HepG2 (cell line): Measurements from ENCODE around the gene PLCG2. TPM values are rescaled to one million over a fixed set of nuclear protein-coding genes. Genes with fewer than 3 reads are reported as not detected.

ENCODE experiments used
- ATAC-seq: fragments of 200-7000 bp; cut with Tn5 transposase; 3 replicates; pipeline ENCODE4 v1.9.1; 2020; ENCODE audit warnings: mild to moderate bottlenecking, moderate library complexity
- BruUV-seq: library from RNA; stranded (reverse); fragments of 400-500 nt; replicated peaks from 2 replicates; lab custom pipeline; 2021; lab: Mats Ljungman, UMichigan
- CTCF ChIA-PET: fragments of 300-600 bp; formaldehyde crosslinking; extraction: SDS; loops from one replicate; lab custom pipeline; 2021; ENCODE audit warnings: low total read pairs, inconsistent platforms, low intra/inter-chr PET ratio; lab: Yijun Ruan, JAX
- POLR2A ChIA-PET: fragments of 350-600 bp; sonication (Branson Sonifier 250); formaldehyde crosslinking; loops from one replicate; lab custom pipeline; 2020; ENCODE audit warnings: antibody characterized with exemption, inconsistent platforms; lab: Yijun Ruan, JAX
- DNase-seq: peaks from one replicate; pipeline ENCODE4 v3.0.0-alpha.2; 2015; ENCODE audit warnings: low spot score
- FAIRE-seq: peaks from 3 replicates; lab custom pipeline; 2011; peaks lifted over from hg19 to GRCh38; lab: Jason Lieb, UNC
- H2AFZ ChIP-seq: one replicate; pipeline ENCODE4 v1.6.1; 2011; ENCODE audit warnings: low read length, inconsistent platforms
- H3K27ac ChIP-seq: fragments of 300-600 bp; 3 replicates; pipeline ENCODE4 v1.8.0; 2011; ENCODE audit warnings: mixed run types, mild to moderate bottlenecking, mixed read lengths, low read length, inconsistent platforms; ENCODE audit not compliant: insufficient read depth; ENCODE audit errors: extremely low read length
- H3K27me3 ChIP-seq, 2 experiments: fragments of 200-600 bp in 1 of 2; 2 replicates in 1 of 2; 3 replicates in 1 of 2; pipeline versions ENCODE4 v1.6.0 to v1.8.0; 2011; ENCODE audit warnings: low read length in 2 of 2, mild to moderate bottlenecking in 2 of 2, moderate library complexity in 2 of 2, inconsistent platforms in 1 of 2; ENCODE audit not compliant: insufficient read depth in 2 of 2, control insufficient read depth in 1 of 2
- H3K36me3 ChIP-seq, 2 experiments: fragments of 200-600 bp in 1 of 2; replicated peaks in 1 of 2; 2 replicates in 1 of 2; 3 replicates in 1 of 2; pipeline versions ENCODE4 v1.5.1 to v1.8.0; 2011; ENCODE audit warnings: low read length in 2 of 2, inconsistent platforms in 1 of 2; ENCODE audit not compliant: insufficient read depth in 2 of 2, control insufficient read depth in 1 of 2
- H3K4me1 ChIP-seq: 2 replicates; pipeline ENCODE4 v1.5.1; 2012; ENCODE audit warnings: low read length, inconsistent platforms; ENCODE audit not compliant: insufficient read depth
- H3K4me2 ChIP-seq: 2 replicates; pipeline ENCODE4 v1.6.0; 2011; ENCODE audit warnings: low read depth, low read length, inconsistent platforms
- H3K4me3 ChIP-seq, 3 experiments: fragments of 200-600 bp in 1 of 3; sonication (generic), shearing (Covaris generic) in 1 of 3; replicated peaks in 1 of 3; 2 replicates each; pipeline ENCODE4 v1.5.1; 2011 to 2016; ENCODE audit warnings: low read length in 3 of 3, inconsistent platforms in 2 of 3, low read depth in 2 of 3, mild to moderate bottlenecking in 2 of 3, control low read depth in 1 of 3, mixed read lengths in 1 of 3; ENCODE audit not compliant: insufficient read depth in 1 of 3
- H3K79me2 ChIP-seq: one replicate; pipeline ENCODE4 v1.6.1; 2011; ENCODE audit warnings: low read length, inconsistent platforms; ENCODE audit not compliant: insufficient read depth
- H3K9ac ChIP-seq: 2 replicates; pipeline ENCODE4 v1.6.0; 2011; ENCODE audit warnings: mild to moderate bottlenecking, low read depth, low read length, inconsistent platforms; ENCODE audit not compliant: insufficient read depth
- H3K9me3 ChIP-seq: 2 replicates; pipeline ENCODE4 v1.5.1; 2012; ENCODE audit warnings: mild to moderate bottlenecking, low read length
- H4K20me1 ChIP-seq: 2 replicates; pipeline ENCODE4 v1.6.0; 2011; ENCODE audit warnings: inconsistent platforms, mild to moderate bottlenecking, low read length, moderate library complexity; ENCODE audit not compliant: insufficient read depth
- AGO1 ChIP-seq: fragments of 200-400 bp; formaldehyde crosslinking; IDR thresholded peaks from 2 replicates; pipeline ENCODE4 v1.6.1; 2017; ENCODE audit warnings: mild to moderate bottlenecking, low read depth, low read length, moderate library complexity; ENCODE audit not compliant: poor library complexity, severe bottlenecking
- E2F2 ChIP-seq: sonication (generic); formaldehyde crosslinking; IDR thresholded peaks from 2 replicates; pipeline ENCODE4 v1.4.0; 2020; ENCODE audit warnings: missing genetic modification reagents, borderline replicate concordance
- ETV6 ChIP-seq: sonication (generic); formaldehyde crosslinking; conservative IDR thresholded peaks from 2 replicates; pipeline ENCODE4 v1.4.0; 2020; ENCODE audit warnings: missing genetic modification reagents
- HMG20A ChIP-seq: IDR thresholded peaks from 2 replicates; pipeline ENCODE4 v1.6.1; 2016; ENCODE audit warnings: borderline replicate concordance
- HMG20B ChIP-seq: conservative IDR thresholded peaks from 2 replicates; pipeline ENCODE4 v1.6.1; 2016; ENCODE audit warnings: missing genetic modification reagents, missing compliant biosample characterization
- KLF9 ChIP-seq: IDR thresholded peaks from 2 replicates; pipeline ENCODE4 v1.6.1; 2016; ENCODE audit warnings: low read depth
- MED8 ChIP-seq: sonication (generic); formaldehyde crosslinking; IDR thresholded peaks from 2 replicates; pipeline ENCODE4 v1.8.1; 2023; ENCODE audit warnings: mild to moderate bottlenecking, missing genetic modification reagents; ENCODE audit not compliant: insufficient replicate concordance
- NFIB ChIP-seq: sonication (generic); formaldehyde crosslinking; IDR thresholded peaks from 2 replicates; pipeline ENCODE4 v1.9.0; 2021; ENCODE audit warnings: missing genetic modification reagents, mild to moderate bottlenecking, borderline replicate concordance
- PITX1 ChIP-seq: sonication (generic); formaldehyde crosslinking; IDR thresholded peaks from 2 replicates; pipeline ENCODE4 v1.5.1; 2020; ENCODE audit warnings: mild to moderate bottlenecking, missing genetic modification reagents
- RAD21 ChIP-seq: fragments of 450-650 bp; formaldehyde crosslinking; IDR thresholded peaks from 2 replicates; pipeline ENCODE4 v1.5.0; 2020; ENCODE audit warnings: mild to moderate bottlenecking
- TMF1 ChIP-seq: sonication (generic); formaldehyde crosslinking; IDR thresholded peaks from 2 replicates; pipeline ENCODE4 v1.8.1; 2022; ENCODE audit warnings: low read depth, missing genetic modification reagents
- ZNF138 ChIP-seq: sonication (generic); formaldehyde crosslinking; IDR thresholded peaks from 2 replicates; pipeline ENCODE4 v1.5.0; 2020; ENCODE audit warnings: mild to moderate bottlenecking, low read depth, missing genetic modification reagents
- ZNF317 ChIP-seq: sonication (generic); formaldehyde crosslinking; IDR thresholded peaks from 2 replicates; pipeline ENCODE4 v1.5.0; 2020; ENCODE audit warnings: mild to moderate bottlenecking, missing genetic modification reagents
- ZZZ3 ChIP-seq: sonication (generic); formaldehyde crosslinking; IDR thresholded peaks from 2 replicates; pipeline ENCODE4 v1.4.0; 2020; ENCODE audit warnings: missing genetic modification reagents, mild to moderate bottlenecking, borderline replicate concordance
- WGBS: methylation state at CpG from one replicate; pipeline ENCODE4 v1.1.6; 2017; ENCODE audit warnings: low lambda C conversion rate; 5-methylcytosine and 5-hydroxymethylcytosine counted together
- in situ Hi-C: cut with HindIII; loops from 2 replicates; pipeline ENCODE4 v1.10.0; 2017; ENCODE audit warnings: low pct_unique_long_range_greater_than_20kb; ENCODE audit not compliant: extremely low pct_ligation_motif_present
- intact Hi-C: fragments of 100-400 bp; cut with micrococcal nuclease; formaldehyde crosslinking; loops from one replicate; pipeline ENCODE4 v1.10.0; 2022; ENCODE audit not compliant: unreplicated experiment
- polyA plus RNA-seq, 8 experiments: library from polyadenylated mRNA; depleted of rRNA in 3 of 8; stranded (reverse) in 7 of 8; unstranded in 1 of 8; fragments of >200 nt; fragmentation: Illumina TruSeq in 4 of 8; extraction: Trizol in 4 of 8; gene quantifications; 2 replicates each; pipeline versions ENCODE4 v1.2.1 to v1.2.3, GENCODE V29; 2011 to 2016; ENCODE audit warnings: low read depth in 4 of 8, missing spikeins in 1 of 8, mixed read lengths in 1 of 8; ENCODE audit not compliant: insufficient read depth in 1 of 8
- total RNA-seq, 5 experiments: library from RNA; depleted of rRNA; stranded (reverse); fragments of >200 nt; fragmentation: Illumina TruSeq; extraction: Trizol; gene quantifications; 2 replicates each; pipeline ENCODE4 v1.2.3, GENCODE V29; 2016; ENCODE audit warnings: low read depth in 1 of 5

The PLCG2 gene
- total and polyA plus RNA-seq, 2 of the 13 experiments (the other 11 are each of a cell fraction or from before 2014, with no cell fraction given): 0.13 to 0.18 TPM

DNA sequence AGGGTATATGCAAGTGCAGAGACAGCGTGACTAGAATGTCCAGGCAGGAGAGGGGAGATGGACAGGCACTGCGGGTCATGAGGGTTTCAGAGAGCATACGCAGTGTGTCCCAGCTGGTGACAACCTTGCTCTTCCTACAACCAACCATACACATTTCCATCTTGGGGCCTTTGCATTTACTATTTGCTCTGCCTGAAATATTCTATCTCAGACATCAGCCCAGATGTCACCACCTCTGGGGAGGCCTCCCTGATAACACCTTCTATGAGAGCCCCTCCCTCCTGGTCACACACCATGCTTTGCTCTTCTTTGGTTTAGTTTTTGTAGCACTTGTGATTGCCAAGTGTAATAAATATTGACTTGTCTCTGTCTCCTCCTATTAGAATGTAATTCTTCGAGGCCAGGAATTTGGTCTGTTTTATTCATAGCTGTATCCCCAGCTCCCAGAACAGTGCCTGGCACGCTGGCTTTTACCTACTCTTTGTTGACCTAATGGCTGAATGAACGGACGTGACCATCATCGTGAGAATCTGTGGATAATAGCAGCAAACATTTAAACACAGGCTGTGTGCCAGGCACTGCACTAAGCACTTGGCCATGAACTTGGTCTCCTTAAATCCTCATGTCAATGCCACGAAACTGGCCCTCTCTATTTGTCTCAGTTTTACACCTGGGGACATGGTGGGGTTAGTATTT is 51.9 kb downstream of the PLCG2 start:
- H2AFZ ChIP-seq: no peak overlapping the region
- POLR2A ChIA-PET: no interaction called here
- intact Hi-C loops: no loop called here
- no peak for DNase-seq
- TF ChIP-seq ZNF317 (CRISPR knock-in tag): no peak
- TF ChIP-seq AGO1: no peak
- no peak for TF ChIP-seq PITX1
- TF ChIP-seq RAD21 (CRISPR knock-in tag): no peak
- no peak for TF ChIP-seq HMG20A (CRISPR knock-in tag)
- no peak for TF ChIP-seq ZZZ3
- TF ChIP-seq ZNF138: no peak
- no peak for TF ChIP-seq TMF1 (CRISPR knock-in tag)
- TF ChIP-seq NFIB: no peak
- no peak for TF ChIP-seq E2F2
- no peak for TF ChIP-seq ETV6 (CRISPR knock-in tag)
- TF ChIP-seq MED8: no peak
- no peak for TF ChIP-seq HMG20B (CRISPR knock-in tag)
- no peak for TF ChIP-seq KLF9 (CRISPR knock-in tag)
- TF ChIP-seq, all 625 proteins: peak for 0
- no peaks in the 10 kb centered on the region for H3K36me3 ChIP-seq
- no TSS peak for BruUV-seq
- 10% methylated on average over 9 of the region's 9 CpGs for WGBS
- H3K4me1 ChIP-seq: no peaks in the 10 kb centered on the region
- H4K20me1 ChIP-seq: no peaks in the 10 kb centered on the region
- no peaks in the 10 kb centered on the region for H3K9me3 ChIP-seq
- in situ Hi-C loops: no loop called here
- H3K27ac ChIP-seq: no peak overlapping the region
- ATAC-seq: no peak
- H3K79me2 ChIP-seq: no peaks in the 10 kb centered on the region
- H3K4me3 ChIP-seq: no peak overlapping the region
- no peak for FAIRE-seq
- peaks cover 0 to 51% of the 10 kb centered on the region in 2 experiments; a peak in 4 of 5 replicates for H3K27me3 ChIP-seq
- no peak overlapping the region for H3K9ac ChIP-seq
- no peak overlapping the region for H3K4me2 ChIP-seq
- CTCF ChIA-PET: no interaction called here
